ENCODE results near the gene ARFGAP1.

ARFGAP1 gene

GRCh38 chr20:63260521-63260920 lies 12.1 kb upstream of the ARFGAP1 start:
- no peaks in the 10 kb centered on the region for H3K9me3 ChIP-seq (ENCODE audit: control insufficient read depth, insufficient read depth, low read length)
- no peaks in the 10 kb centered on the region for H3K36me3 ChIP-seq (ENCODE audit: insufficient read depth, low read length)
- H3K4me1 ChIP-seq (ENCODE audit: insufficient read depth, low read length) = peaks cover 9% of the 10 kb centered on the region; the same call in 1 of the 2 replicates
- no peak overlapping the region for H3K9ac ChIP-seq (ENCODE audit: low read depth, low read length)

- H3K4me1 ChIP-seq (ENCODE audit: insufficient read depth, low read length) = peaks cover 7% of the 10 kb centered on the region; the same call in 1 of the 2 replicates
- no peaks in the 10 kb centered on the region for H3K36me3 ChIP-seq (ENCODE audit: insufficient read depth, low read length)
- no peak overlapping the region for H3K9ac ChIP-seq (ENCODE audit: low read depth, low read length)
- no peaks in the 10 kb centered on the region for H3K9me3 ChIP-seq (ENCODE audit: control insufficient read depth, insufficient read depth, low read length)
Measured at GRCh38 chr20:63261060-63261794, 11.4 kb upstream of the ARFGAP1 start.

GRCh38 chr20:63261795-63262528 lies 10.7 kb upstream of the ARFGAP1 start:
- H3K4me1 ChIP-seq (ENCODE audit: insufficient read depth, low read length) = peaks cover 7% of the 10 kb centered on the region; the same call in 1 of the 2 replicates
- H3K36me3 ChIP-seq (ENCODE audit: insufficient read depth, low read length) = no peaks in the 10 kb centered on the region
- H3K9me3 ChIP-seq (ENCODE audit: control insufficient read depth, insufficient read depth, low read length) = no peaks in the 10 kb centered on the region
- H3K9ac ChIP-seq (ENCODE audit: low read depth, low read length) = no peak overlapping the region

- Histone ChIP-seq H3K9me3 (ENCODE audit: control insufficient read depth, insufficient read depth, low read length) (no peaks in the 10 kb centered on the region), H3K9ac (ENCODE audit: low read depth, low read length) (no peak overlapping the region), H3K4me1 (ENCODE audit: insufficient read depth, low read length) (peaks cover 7% of the 10 kb centered on the region; the same call in 1 of the 2 replicates), H3K36me3 (ENCODE audit: insufficient read depth, low read length) (no peaks in the 10 kb centered on the region)
Measured at GRCh38 chr20:63262836-63263235, 9.8 kb upstream of the ARFGAP1 start.

GRCh38 chr20:63264000-63264399 lies 8.6 kb upstream of the ARFGAP1 start:
- Histone ChIP-seq H3K4me1 (ENCODE audit: insufficient read depth, low read length) (peaks cover 10% of the 10 kb centered on the region; the same call in 1 of the 2 replicates), H3K36me3 (ENCODE audit: insufficient read depth, low read length) (no peaks in the 10 kb centered on the region), H3K9me3 (ENCODE audit: control insufficient read depth, insufficient read depth, low read length) (no peaks in the 10 kb centered on the region), H3K9ac (ENCODE audit: low read depth, low read length) (no peak overlapping the region)

GRCh38 chr20:63264519-63264918 lies 8.1 kb upstream of the ARFGAP1 start:
- Histone ChIP-seq H3K9ac (ENCODE audit: low read depth, low read length) (no peak overlapping the region), H3K9me3 (ENCODE audit: control insufficient read depth, insufficient read depth, low read length) (no peaks in the 10 kb centered on the region), H3K4me1 (ENCODE audit: insufficient read depth, low read length) (peaks cover 12% of the 10 kb centered on the region; the same call in 1 of the 2 replicates), H3K36me3 (ENCODE audit: insufficient read depth, low read length) (no peaks in the 10 kb centered on the region)

GRCh38 chr20:63265891-63266515 lies 6.6 kb upstream of the ARFGAP1 start:
- Histone ChIP-seq H3K9ac (ENCODE audit: low read depth, low read length) (no peak overlapping the region), H3K9me3 (ENCODE audit: control insufficient read depth, insufficient read depth, low read length) (no peaks in the 10 kb centered on the region), H3K36me3 (ENCODE audit: insufficient read depth, low read length) (no peaks in the 10 kb centered on the region), H3K4me1 (ENCODE audit: insufficient read depth, low read length) (peaks cover 12% of the 10 kb centered on the region; the same call in 1 of the 2 replicates)

- H3K9me3 ChIP-seq (ENCODE audit: control insufficient read depth, insufficient read depth, low read length) = no peaks in the 10 kb centered on the region
- no peaks in the 10 kb centered on the region for H3K36me3 ChIP-seq (ENCODE audit: insufficient read depth, low read length)
- no peak overlapping the region for H3K9ac ChIP-seq (ENCODE audit: low read depth, low read length)
- H3K4me1 ChIP-seq (ENCODE audit: insufficient read depth, low read length) = peaks cover 5% of the 10 kb centered on the region; the same call in 1 of the 2 replicates
Measured at GRCh38 chr20:63267691-63268090, 4.9 kb upstream of the ARFGAP1 start.

GRCh38 chr20:63268256-63268655 lies 4.4 kb upstream of the ARFGAP1 start:
- Histone ChIP-seq H3K9me3 (ENCODE audit: control insufficient read depth, insufficient read depth, low read length) (no peaks in the 10 kb centered on the region), H3K36me3 (ENCODE audit: insufficient read depth, low read length) (no peaks in the 10 kb centered on the region), H3K4me1 (ENCODE audit: insufficient read depth, low read length) (peaks cover 5% of the 10 kb centered on the region; the same call in 1 of the 2 replicates), H3K9ac (ENCODE audit: low read depth, low read length) (no peak overlapping the region)

- no peak overlapping the region for H3K9ac ChIP-seq (ENCODE audit: low read depth, low read length)
- H3K36me3 ChIP-seq (ENCODE audit: insufficient read depth, low read length) = no peaks in the 10 kb centered on the region
- H3K9me3 ChIP-seq (ENCODE audit: control insufficient read depth, insufficient read depth, low read length) = no peaks in the 10 kb centered on the region
- H3K4me1 ChIP-seq (ENCODE audit: insufficient read depth, low read length) = peaks cover 5% of the 10 kb centered on the region; the same call in 1 of the 2 replicates
Measured at GRCh38 chr20:63268671-63269439, 3.8 kb upstream of the ARFGAP1 start.

GRCh38 chr20:63269724-63270123 lies 2.9 kb upstream of the ARFGAP1 start:
- H3K36me3 ChIP-seq (ENCODE audit: insufficient read depth, low read length) = no peaks in the 10 kb centered on the region
- no peak overlapping the region for H3K9ac ChIP-seq (ENCODE audit: low read depth, low read length)
- H3K9me3 ChIP-seq (ENCODE audit: control insufficient read depth, insufficient read depth, low read length) = no peaks in the 10 kb centered on the region

GRCh38 chr20:63270606-63271325 lies 1.8 kb upstream of the ARFGAP1 start:
- peaks cover 5% of the 10 kb centered on the region; the same call in 1 of the 2 replicates for H3K4me1 ChIP-seq (ENCODE audit: insufficient read depth, low read length)
- H3K9me3 ChIP-seq (ENCODE audit: control insufficient read depth, insufficient read depth, low read length) = no peaks in the 10 kb centered on the region
- peaks cover 2% of the 10 kb centered on the region; the same call in 1 of the 2 replicates for H3K36me3 ChIP-seq (ENCODE audit: insufficient read depth, low read length)
- no peak overlapping the region for H3K9ac ChIP-seq (ENCODE audit: low read depth, low read length)

More at GRCh38 chr20:63269724-63270123, 2.9 kb upstream of the ARFGAP1 start:
- H3K4me1 ChIP-seq (ENCODE audit: insufficient read depth, low read length) = peaks cover 5% of the 10 kb centered on the region; the same call in 1 of the 2 replicates

GRCh38 chr20:63273059-63273579 lies 506 bp downstream of the ARFGAP1 start:
- H3K4me1 ChIP-seq (ENCODE audit: insufficient read depth, low read length) = peaks cover 5% of the 10 kb centered on the region; the same call in 1 of the 2 replicates
- H3K9me3 ChIP-seq (ENCODE audit: control insufficient read depth, insufficient read depth, low read length) = no peaks in the 10 kb centered on the region
- peak overlapping the region; percentile 68 for H3K9ac ChIP-seq (ENCODE audit: low read depth, low read length)
- peaks cover 12% of the 10 kb centered on the region; the same call in 1 of the 2 replicates for H3K36me3 ChIP-seq (ENCODE audit: insufficient read depth, low read length)
